K562 (cell line): ENCODE results near the gene USP32. TPM values are rescaled to one million over a fixed set of nuclear protein-coding genes. Genes with fewer than 3 reads are reported as not detected.

ENCODE experiments used
- ATAC-seq: fragments of 200-7000 bp; cut with Tn5 transposase; 3 replicates; pipeline ENCODE4 v1.9.1; 2020; ENCODE audit warnings: moderate library complexity
- BruUV-seq: library from RNA; stranded (reverse); fragments of 400-500 nt; replicated peaks from 2 replicates; lab custom pipeline; 2021; lab: Mats Ljungman, UMichigan
- CTCF ChIA-PET: fragments of 300-600 bp; formaldehyde crosslinking; extraction: SDS; loops from one replicate; lab custom pipeline; 2021; ENCODE audit warnings: low intra/inter-chr PET ratio; lab: Yijun Ruan, JAX
- POLR2A ChIA-PET: fragments of 300-600, 350-650 bp; sonication (Branson Sonifier 250); formaldehyde crosslinking; extraction: SDS; loops from one replicate; lab custom pipeline; 2021; ENCODE audit warnings: antibody characterized with exemption, inconsistent platforms; lab: Yijun Ruan, JAX
- DNase-seq, 4 experiments: peaks; one replicate each; pipeline versions ENCODE4 v3.0.0 to v3.0.0-alpha.2; 2011 to 2018; ENCODE audit warnings: low spot score in 3 of 4, mixed read lengths in 3 of 4; ENCODE audit errors: extremely low read depth in 1 of 4
- FAIRE-seq: peaks from 2 replicates; lab custom pipeline; 2011; peaks lifted over from hg19 to GRCh38; lab: Jason Lieb, UNC
- H2AFZ ChIP-seq: 2 replicates; pipeline ENCODE4 v1.6.0; 2011; ENCODE audit warnings: low read depth, low read length, control low read depth, inconsistent platforms
- H3K27ac ChIP-seq: fragments of 200-600 bp; 3 replicates; pipeline ENCODE4 v1.8.0; 2011; ENCODE audit warnings: low read depth, mild to moderate bottlenecking, control low read depth, inconsistent platforms, low read length, moderate library complexity, mixed read lengths; ENCODE audit errors: extremely low read depth
- H3K27me3 ChIP-seq, 2 experiments: fragments of 300-600 bp in 1 of 2; 2 replicates in 1 of 2; 3 replicates in 1 of 2; pipeline versions ENCODE4 v1.6.0 to v1.8.0; 2011; ENCODE audit warnings: inconsistent platforms in 2 of 2, low read length in 2 of 2, mild to moderate bottlenecking in 1 of 2, mixed read lengths in 1 of 2, moderate library complexity in 1 of 2; ENCODE audit not compliant: control insufficient read depth in 2 of 2, insufficient read depth in 2 of 2
- H3K36me3 ChIP-seq: fragments of 300-600 bp; 3 replicates; pipeline ENCODE4 v1.8.0; 2011; ENCODE audit warnings: mild to moderate bottlenecking, low read length, inconsistent platforms; ENCODE audit not compliant: control insufficient read depth, insufficient read depth
- H3K4me1 ChIP-seq, 2 experiments: fragments of 200-600 bp in 1 of 2; replicated peaks in 1 of 2; 2 replicates in 1 of 2; 3 replicates in 1 of 2; pipeline versions ENCODE4 v1.5.1 to v1.8.0; 2011; ENCODE audit warnings: inconsistent platforms in 2 of 2, low read length in 2 of 2, mild to moderate bottlenecking in 1 of 2, mixed read lengths in 1 of 2, moderate library complexity in 1 of 2; ENCODE audit not compliant: control insufficient read depth in 2 of 2, insufficient read depth in 2 of 2
- H3K4me2 ChIP-seq: 2 replicates; pipeline ENCODE4 v1.6.1; 2011; ENCODE audit warnings: low read length, control low read depth, inconsistent platforms, mixed read lengths; ENCODE audit not compliant: insufficient read depth
- H3K4me3 ChIP-seq: fragments of 200-600 bp; sonication (generic), shearing (Covaris generic); 2 replicates; pipeline ENCODE4 v1.5.1; 2016; ENCODE audit warnings: control low read depth, inconsistent platforms
- H3K79me2 ChIP-seq: fragments of 200-600 bp; 3 replicates; pipeline ENCODE4 v1.8.0; 2011; ENCODE audit warnings: low read length, inconsistent platforms; ENCODE audit not compliant: control insufficient read depth, insufficient read depth
- H3K9ac ChIP-seq, 2 experiments: 2 replicates each; pipeline versions ENCODE4 v1.6.0 to v1.6.1; 2011; ENCODE audit warnings: low read depth in 2 of 2, low read length in 2 of 2, control low read depth in 1 of 2, inconsistent platforms in 1 of 2, mild to moderate bottlenecking in 1 of 2, mixed read lengths in 1 of 2; ENCODE audit not compliant: insufficient read depth in 1 of 2
- H3K9me1 ChIP-seq: one replicate; pipeline ENCODE4 v1.6.0; 2011; ENCODE audit warnings: inconsistent platforms, mild to moderate bottlenecking, low read length, moderate library complexity; ENCODE audit not compliant: control insufficient read depth, insufficient read depth
- H3K9me3 ChIP-seq: replicated peaks from 2 replicates; pipeline ENCODE4 v1.5.1; 2011; ENCODE audit warnings: low read depth, low read length, inconsistent platforms; ENCODE audit not compliant: control insufficient read depth, insufficient read depth
- H4K20me1 ChIP-seq: replicated peaks from 2 replicates; pipeline ENCODE4 v1.6.1; 2011; ENCODE audit warnings: low read length, inconsistent platforms, mixed read lengths; ENCODE audit not compliant: control insufficient read depth, insufficient read depth
- ARNT ChIP-seq, 2 experiments: fragments of 450-650 bp; IDR thresholded peaks; 2 replicates each; pipeline ENCODE4 v1.6.1; 2016; ENCODE audit warnings: mild to moderate bottlenecking in 1 of 2
- BACH1 ChIP-seq: fragments of 200-800 bp; sonication (Bioruptor generic); IDR thresholded peaks from 2 replicates; pipeline ENCODE4 v1.6.1; 2016; ENCODE audit warnings: missing genetic modification characterization, missing compliant biosample characterization
- BRD9 ChIP-seq: fragments of 450-650 bp; IDR thresholded peaks from 2 replicates; pipeline ENCODE4 v1.6.1; 2018; ENCODE audit warnings: low read depth; ENCODE audit not compliant: partially characterized antibody
- CREB5 ChIP-seq: fragments of 250-450 bp; sonication (Bioruptor Pico); IDR thresholded peaks from 2 replicates; pipeline ENCODE4 v1.5.0; 2020; ENCODE audit warnings: mild to moderate bottlenecking
- FOXK2 ChIP-seq, 2 experiments: fragments of 450-650 bp; IDR thresholded peaks in 1 of 2; conservative IDR thresholded peaks in 1 of 2; 2 replicates each; pipeline ENCODE4 v1.6.1; 2016; ENCODE audit warnings: low read depth in 2 of 2, mild to moderate bottlenecking in 1 of 2
- HDAC3 ChIP-seq: fragments of 450-650 bp; IDR thresholded peaks from 2 replicates; pipeline ENCODE4 v1.6.1; 2018; ENCODE audit warnings: borderline replicate concordance, mild to moderate bottlenecking, moderate library complexity; ENCODE audit not compliant: partially characterized antibody
- JUN ChIP-seq, 2 experiments: sonication (generic) in 1 of 2; formaldehyde crosslinking in 1 of 2; IDR thresholded peaks; 2 replicates each; pipeline versions ENCODE4 v1.6.1 to v1.8.0; 2012 to 2022; ENCODE audit warnings: borderline replicate concordance in 2 of 2, mild to moderate bottlenecking in 2 of 2, improper control_type of control experiment in 1 of 2, low read depth in 1 of 2, low read length in 1 of 2, missing genetic modification reagents in 1 of 2
- KDM2B ChIP-seq: fragments of 250-450 bp; sonication (Bioruptor Pico); IDR thresholded peaks from 2 replicates; pipeline ENCODE4 v1.8.0; 2021; ENCODE audit warnings: mild to moderate bottlenecking, moderate library complexity
- L3MBTL2 ChIP-seq: fragments of 450-650 bp; IDR thresholded peaks from 2 replicates; pipeline ENCODE4 v1.6.1; 2016; ENCODE audit warnings: mild to moderate bottlenecking, moderate library complexity
- NFATC3 ChIP-seq: fragments of 450-650 bp; IDR thresholded peaks from 2 replicates; pipeline ENCODE4 v1.6.1; 2017; ENCODE audit warnings: mild to moderate bottlenecking
- POLR2A ChIP-seq: fragments of 450-650 bp; conservative IDR thresholded peaks from 2 replicates; pipeline ENCODE4 v1.6.1; 2016
- POLR2AphosphoS5 ChIP-seq: IDR thresholded peaks from 2 replicates; pipeline ENCODE4 v1.6.1; 2011; ENCODE audit warnings: mild to moderate bottlenecking, low read depth, low read length, moderate library complexity; ENCODE audit not compliant: control insufficient read depth, insufficient read depth
- POLR2H ChIP-seq: IDR thresholded peaks from 2 replicates; pipeline ENCODE4 v1.6.1; 2016; ENCODE audit warnings: missing genetic modification characterization, low read depth, mild to moderate bottlenecking, control low read depth, missing compliant biosample characterization, moderate library complexity
- RAD51 ChIP-seq: fragments of 450-650 bp; IDR thresholded peaks from 2 replicates; pipeline ENCODE4 v1.7.1; 2016; ENCODE audit warnings: low read depth, mild to moderate bottlenecking, borderline replicate concordance
- RFX1 ChIP-seq: fragments of 450-650 bp; IDR thresholded peaks from 2 replicates; pipeline ENCODE4 v1.6.1; 2016; ENCODE audit warnings: mild to moderate bottlenecking, moderate library complexity
- SAFB ChIP-seq: fragments of 200-400 bp; formaldehyde crosslinking; IDR thresholded peaks from 2 replicates; pipeline ENCODE4 v1.6.1; 2017; ENCODE audit warnings: low read depth, low read length, borderline replicate concordance
- STAT5B ChIP-seq: fragments of 250-450 bp; sonication (Bioruptor Pico); IDR thresholded peaks from 2 replicates; pipeline ENCODE4 v1.8.0; 2021; ENCODE audit warnings: mild to moderate bottlenecking, inconsistent platforms
- TCFL5 ChIP-seq: fragments of 250-450 bp; sonication (Bioruptor Pico); conservative IDR thresholded peaks from 2 replicates; pipeline ENCODE4 v1.6.1; 2021; ENCODE audit warnings: mild to moderate bottlenecking, moderate library complexity, matching md5 sums
- ZFX ChIP-seq: sonication (generic); formaldehyde crosslinking; IDR thresholded peaks from 2 replicates; pipeline ENCODE4 v1.8.0; 2022; ENCODE audit warnings: mild to moderate bottlenecking, missing genetic modification reagents, moderate library complexity
- ZNF12 ChIP-seq: sonication (generic); formaldehyde crosslinking; IDR thresholded peaks from 2 replicates; pipeline ENCODE4 v1.4.0; 2020; ENCODE audit warnings: mild to moderate bottlenecking, missing genetic modification reagents
- ZNF589 ChIP-seq: fragments of 200-800 bp; sonication (Bioruptor generic); IDR thresholded peaks from 2 replicates; pipeline ENCODE4 v1.6.1; 2016; ENCODE audit warnings: low read depth, missing genetic modification characterization, missing compliant biosample characterization
- WGBS: fragments of 100-300 bp; shearing (Covaris generic); methylation state at CpG from one replicate; pipeline ENCODE4 v1.1.6; 2016; ENCODE audit warnings: low coverage, mixed read lengths; ENCODE audit not compliant: insufficient coverage; ENCODE audit errors: missing lambda C conversion rate; 5-methylcytosine and 5-hydroxymethylcytosine counted together
- in situ Hi-C: fragments of 300-500 bp; cut with MboI; formaldehyde crosslinking; loops from 4 replicates; pipeline ENCODE4 v1.15.0; 2018; ENCODE audit warnings: inconsistent platforms, mixed read lengths
- intact Hi-C: fragments of 100-400 bp; cut with micrococcal nuclease; formaldehyde crosslinking; loops from 2 replicates; pipeline ENCODE4 v1.14.2; 2022
- polyA plus RNA-seq, 8 experiments: library from polyadenylated mRNA; depleted of rRNA in 4 of 8; stranded (reverse) in 5 of 8; unstranded in 3 of 8; fragments of >200 nt; fragmentation: Nextera tagmentation in 2 of 8; fragmentation: Illumina TruSeq in 1 of 8; extraction: Ambion mirVana in 2 of 8; extraction: Trizol in 1 of 8; gene quantifications; 2 replicates each; pipeline versions ENCODE4 v1.2.1 to v1.2.3, GENCODE V29; 2011 to 2014; ENCODE audit warnings: inconsistent platforms in 1 of 8, missing spikeins in 1 of 8
- total RNA-seq, 7 experiments: library from RNA; depleted of rRNA in 6 of 7; stranded (reverse); fragments of >200 nt in 6 of 7; fragmentation: Illumina TruSeq in 2 of 7; extraction: Trizol in 2 of 7; gene quantifications; 2 replicates each; pipeline versions ENCODE4 v1.2.1 to v1.2.3, GENCODE V29; 2011 to 2021; ENCODE audit warnings: low replicate concordance in 1 of 7

USP32 gene
- total and polyA plus RNA-seq, 9 of the 15 experiments (the other 6 are each of a cell fraction or from before 2014, with no cell fraction given): 18.0 to 69.3 (median 47.1) TPM

- no peak for ATAC-seq
- peaks cover 6 to 13% of the 10 kb centered on the region in 2 experiments for H3K4me1 ChIP-seq
- peak overlapping the region; percentile 94 for H3K27ac ChIP-seq
- H3K27me3 ChIP-seq: no peaks in the 10 kb centered on the region
- WGBS: 16% methylated on average over 17 of the region's 17 CpGs
- ChIA-PET CTCF (no interaction called here), POLR2A (interaction anchor here (1.4 kb wide), 2 partner anchors 11 to 13 kb away, joined by 4 to 6 read pairs; no protein-coding TSS in a partner anchor)
- H3K4me3 ChIP-seq: peak overlapping the region; percentile 84
- in situ Hi-C loops: no loop called here
- H4K20me1 ChIP-seq: no peaks in the 10 kb centered on the region
- H3K9ac ChIP-seq: peak overlapping the region; percentile 91 to 92
- peak overlapping the region; percentile 40 for H2AFZ ChIP-seq
- intact Hi-C loops: loop anchor here (5.0 kb wide), 1 partner anchor 209 kb away; the partner anchor contains the start of gene PPM1D
- BruUV-seq: TSS peak; percentile 96
- no peak for FAIRE-seq
- no peaks in the 10 kb centered on the region for H3K9me3 ChIP-seq
- H3K9me1 ChIP-seq: no peaks in the 10 kb centered on the region
- H3K4me2 ChIP-seq: peak overlapping the region; percentile 95
- H3K79me2 ChIP-seq: peaks cover 49% of the 10 kb centered on the region
- peak in 2 of 4 experiments; percentile 35 to 61 for DNase-seq
- H3K36me3 ChIP-seq: no peaks in the 10 kb centered on the region
- TF ChIP-seq ZFX (CRISPR knock-in tag) (peak; percentile 20; the same call in 1 of the 2 replicates), RFX1 (peak; percentile 4; the same call in 1 of the 2 replicates), RAD51 (peak; percentile 30; the same call in 1 of the 2 replicates), BRD9 (peak; percentile 7), CREB5 (CRISPR knock-in tag) (no peak), NFATC3 (no peak), ZNF589 (CRISPR knock-in tag) (peak; percentile 76; the same call in 1 of the 2 replicates), L3MBTL2 (peak; percentile 64), ZNF12 (CRISPR knock-in tag) (0 out of 2 replicates have a peak, but pooled peaks have one; percentile 24), SAFB (no peak), BACH1 (0 out of 2 replicates have a peak, but pooled peaks have one; percentile 58), STAT5B (CRISPR knock-in tag) (no peak), POLR2H (tag) (peak; percentile 70), KDM2B (no peak), HDAC3 (peak; percentile 28), TCFL5 (no peak), ARNT (IDR thresholded peaks at IDR 0.05) (peak in 1 of 2 experiments; percentile 45; a peak in 1 of 4 replicates), POLR2A (0 out of 2 replicates have a peak, but pooled peaks have one; percentile 62), JUN (IDR thresholded peaks at IDR 0.05; ENCODE audit: borderline replicate concordance, low read depth, low read length) (no peak), JUN (CRISPR knock-in tag; IDR thresholded peaks at IDR 0.05; ENCODE audit: borderline replicate concordance) (0 out of 2 replicates have a peak, but pooled peaks have one; percentile 13), POLR2AphosphoS5 (0 out of 2 replicates have a peak, but pooled peaks have one; percentile 21), FOXK2 (conservative IDR thresholded peaks at IDR 0.05 in 1 of 2, IDR thresholded peaks at IDR 0.05 in 1 of 2; ENCODE audit: low read depth in 2 of 2) (no peak)
These were observed 1.1 kb upstream of the USP32 start for GRCh38 chr17:60392845-60393702.
